Left ventricle myocardium inferior (tissue), 1 donor: ENCODE results near the gene QSER1. TPM values are rescaled to one million over a fixed set of nuclear protein-coding genes. Genes with fewer than 3 reads are reported as not detected.

Source experiments
- DNase-seq: peaks from one replicate; pipeline ENCODE4 v3.0.0-alpha.2; 2020
- H3K27ac ChIP-seq: fragments of 200-600 bp; replicated peaks from 2 replicates; pipeline ENCODE4 v1.8.0; 2021
- H3K27me3 ChIP-seq: fragments of 200-600 bp; 2 replicates; pipeline ENCODE4 v1.8.0; 2021; ENCODE audit warnings: low read depth
- H3K36me3 ChIP-seq: fragments of 200-600 bp; 2 replicates; pipeline ENCODE4 v1.8.0; 2021
- H3K4me1 ChIP-seq: fragments of 200-600 bp; 2 replicates; pipeline ENCODE4 v1.8.0; 2021
- H3K4me3 ChIP-seq: fragments of 200-600 bp; 2 replicates; pipeline ENCODE4 v1.8.0; 2021; ENCODE audit warnings: mild to moderate bottlenecking, moderate library complexity
- H3K9me3 ChIP-seq: fragments of 200-600 bp; replicated peaks from 2 replicates; pipeline ENCODE4 v1.8.0; 2021
- intact Hi-C: fragments of 100-400 bp; cut with micrococcal nuclease; formaldehyde crosslinking; loops from one replicate; pipeline ENCODE4 v1.11.0; 2022
- total RNA-seq: library from RNA; stranded (reverse); fragmentation: NEBNext Ultra II Directional; extraction: Animal tissue kit (Norgen Biotek cat#: 25700); gene quantifications from one replicate; pipeline ENCODE4 v1.2.1, GENCODE V29; 2021
- TF ChIP-seq, protein P1 (sequence below): fragments of 200-600 bp; IDR thresholded peaks from 2 replicates; pipeline ENCODE4 v1.8.0; 2021; ENCODE audit warnings: antibody characterized with exemption, mild to moderate bottlenecking, borderline replicate concordance
- donor health status: DM: no; HTN: yes; CAD: no; lungs with severe emphysema.

QSER1 gene
- total RNA-seq, 1 donor from 2014 or later: 15.0 TPM

DNA sequence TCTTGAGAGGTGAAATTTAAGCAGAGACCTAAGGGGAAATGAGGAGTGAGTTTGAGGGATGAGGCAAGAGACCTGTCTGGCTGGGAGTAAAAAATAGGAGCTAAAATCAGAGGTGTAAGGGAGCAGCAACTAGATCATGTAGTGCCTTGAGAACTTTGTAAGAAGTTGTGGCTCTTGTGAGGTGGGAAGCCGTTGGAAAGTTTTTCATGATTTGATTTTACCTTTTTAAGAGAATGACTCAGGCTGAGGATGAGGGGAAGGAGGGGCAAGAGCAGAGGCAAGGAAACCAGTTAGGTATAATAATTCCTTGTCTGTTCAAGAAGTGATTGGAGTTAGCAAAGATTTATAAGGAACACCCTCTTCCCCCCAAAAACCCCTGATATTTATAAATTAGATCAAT is 25.8 kb downstream of the QSER1 start:
- intact Hi-C loops: no loop called here
- Histone ChIP-seq H3K4me3 (no peak overlapping the region), H3K27ac (no peak overlapping the region), H3K36me3 (no peaks in the 10 kb centered on the region), H3K27me3 (no peaks in the 10 kb centered on the region), H3K4me1 (peaks cover 7% of the 10 kb centered on the region), H3K9me3 (no peaks in the 10 kb centered on the region)
- no peak for DNase-seq
- TF ChIP-seq, protein P1, sequence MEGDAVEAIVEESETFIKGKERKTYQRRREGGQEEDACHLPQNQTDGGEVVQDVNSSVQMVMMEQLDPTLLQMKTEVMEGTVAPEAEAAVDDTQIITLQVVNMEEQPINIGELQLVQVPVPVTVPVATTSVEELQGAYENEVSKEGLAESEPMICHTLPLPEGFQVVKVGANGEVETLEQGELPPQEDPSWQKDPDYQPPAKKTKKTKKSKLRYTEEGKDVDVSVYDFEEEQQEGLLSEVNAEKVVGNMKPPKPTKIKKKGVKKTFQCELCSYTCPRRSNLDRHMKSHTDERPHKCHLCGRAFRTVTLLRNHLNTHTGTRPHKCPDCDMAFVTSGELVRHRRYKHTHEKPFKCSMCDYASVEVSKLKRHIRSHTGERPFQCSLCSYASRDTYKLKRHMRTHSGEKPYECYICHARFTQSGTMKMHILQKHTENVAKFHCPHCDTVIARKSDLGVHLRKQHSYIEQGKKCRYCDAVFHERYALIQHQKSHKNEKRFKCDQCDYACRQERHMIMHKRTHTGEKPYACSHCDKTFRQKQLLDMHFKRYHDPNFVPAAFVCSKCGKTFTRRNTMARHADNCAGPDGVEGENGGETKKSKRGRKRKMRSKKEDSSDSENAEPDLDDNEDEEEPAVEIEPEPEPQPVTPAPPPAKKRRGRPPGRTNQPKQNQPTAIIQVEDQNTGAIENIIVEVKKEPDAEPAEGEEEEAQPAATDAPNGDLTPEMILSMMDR: no peak

DNA sequence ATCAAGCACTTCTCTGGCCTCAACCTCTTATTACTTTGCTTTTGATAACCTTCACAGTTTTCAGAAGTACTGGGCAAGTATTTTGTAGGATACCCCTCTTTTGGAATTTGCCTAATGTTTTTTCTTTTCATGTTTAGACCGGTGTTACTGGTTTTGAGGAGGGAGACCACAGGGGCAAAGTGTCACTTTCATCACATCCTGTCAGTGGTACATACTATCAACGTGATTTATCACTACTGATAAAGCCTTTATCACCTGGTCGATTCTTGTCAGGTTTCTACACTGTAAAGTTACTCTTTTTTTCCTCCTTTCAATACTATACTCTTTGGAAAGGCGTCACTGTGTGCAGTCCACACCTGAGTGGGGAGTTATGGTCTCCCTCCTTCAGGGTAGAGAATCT is 26.7 kb downstream of the QSER1 start:
- no peak overlapping the region for H3K27ac ChIP-seq
- DNase-seq: no peak
- intact Hi-C loops: no loop called here
- H3K27me3 ChIP-seq: no peaks in the 10 kb centered on the region
- H3K9me3 ChIP-seq: no peaks in the 10 kb centered on the region
- TF ChIP-seq, protein P1: no peak
- H3K4me1 ChIP-seq: peaks cover 7% of the 10 kb centered on the region
- no peaks in the 10 kb centered on the region for H3K36me3 ChIP-seq
- no peak overlapping the region for H3K4me3 ChIP-seq

DNA sequence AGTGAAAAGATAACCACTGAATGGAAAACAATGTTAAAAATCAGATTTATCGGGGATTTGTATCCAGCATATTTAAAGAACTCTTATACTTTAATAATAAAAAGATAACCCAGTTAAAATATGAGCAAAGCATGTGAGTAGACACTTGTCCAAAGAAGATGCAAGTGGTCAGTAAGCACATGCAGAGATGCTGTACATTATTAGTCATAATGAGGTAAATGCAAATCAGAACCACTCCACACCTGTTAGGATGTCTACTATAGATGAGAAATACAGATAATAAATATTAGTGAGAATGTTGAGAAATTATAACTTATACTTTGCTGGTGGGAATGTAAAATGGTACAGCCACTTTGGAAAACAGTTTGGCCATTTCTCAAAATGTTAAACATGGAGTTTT is 28.0 kb downstream of the QSER1 start:
- H3K36me3 ChIP-seq: no peaks in the 10 kb centered on the region
- no peaks in the 10 kb centered on the region for H3K27me3 ChIP-seq
- H3K4me1 ChIP-seq: peaks cover 7% of the 10 kb centered on the region
- no peak overlapping the region for H3K27ac ChIP-seq
- no peak overlapping the region for H3K4me3 ChIP-seq
- no peaks in the 10 kb centered on the region for H3K9me3 ChIP-seq
- TF ChIP-seq, protein P1: no peak
- intact Hi-C loops: no loop called here
- no peak for DNase-seq

DNA sequence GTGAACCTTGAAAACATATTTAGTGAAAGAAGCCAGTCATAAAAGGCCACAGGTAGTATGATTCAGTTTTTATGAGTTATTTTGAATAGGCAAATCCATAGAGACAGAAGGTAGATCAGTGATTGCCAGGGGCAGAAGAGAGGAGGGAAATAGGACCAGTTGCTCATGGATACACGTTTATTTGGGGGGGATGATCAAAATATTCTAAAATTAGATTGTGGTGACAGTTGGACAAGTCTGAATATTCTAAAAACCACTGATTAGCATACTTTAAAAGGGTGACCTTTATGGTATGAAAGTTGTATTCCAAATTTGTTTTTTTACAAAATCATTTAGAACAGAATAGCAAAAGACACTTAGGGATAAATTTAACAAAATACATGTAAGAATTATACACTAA is 28.6 kb downstream of the QSER1 start:
- peaks cover 7% of the 10 kb centered on the region for H3K4me1 ChIP-seq
- intact Hi-C loops: no loop called here
- no peaks in the 10 kb centered on the region for H3K9me3 ChIP-seq
- TF ChIP-seq, protein P1: no peak
- no peak overlapping the region for H3K4me3 ChIP-seq
- H3K36me3 ChIP-seq: no peaks in the 10 kb centered on the region
- no peak overlapping the region for H3K27ac ChIP-seq
- no peak for DNase-seq
- no peaks in the 10 kb centered on the region for H3K27me3 ChIP-seq

DNA sequence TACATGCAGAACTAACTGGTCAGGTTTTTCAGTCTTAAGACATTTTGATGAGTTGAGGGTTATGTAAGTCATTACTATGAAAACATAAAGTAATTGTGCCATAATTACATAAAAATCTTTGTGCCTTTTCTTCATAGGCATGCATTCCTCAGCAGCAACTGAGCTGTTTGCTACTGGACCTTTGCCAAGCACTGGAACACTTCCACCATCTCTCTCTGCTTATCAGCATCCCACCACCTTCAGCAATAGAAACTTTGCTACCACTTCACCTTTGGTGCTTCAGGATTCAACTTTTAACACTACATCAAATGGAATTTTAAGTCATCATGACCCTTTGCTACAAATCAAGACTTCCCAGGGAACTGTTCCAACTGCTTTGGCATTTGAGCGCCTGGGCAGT is 39.0 kb downstream of the QSER1 start:
- Histone ChIP-seq H3K4me1 (no peaks in the 10 kb centered on the region), H3K27me3 (no peaks in the 10 kb centered on the region), H3K9me3 (no peaks in the 10 kb centered on the region), H3K27ac (no peak overlapping the region), H3K4me3 (no peak overlapping the region), H3K36me3 (peaks cover 69% of the 10 kb centered on the region)
- intact Hi-C loops: no loop called here
- TF ChIP-seq, protein P1: no peak
- no peak for DNase-seq

DNA sequence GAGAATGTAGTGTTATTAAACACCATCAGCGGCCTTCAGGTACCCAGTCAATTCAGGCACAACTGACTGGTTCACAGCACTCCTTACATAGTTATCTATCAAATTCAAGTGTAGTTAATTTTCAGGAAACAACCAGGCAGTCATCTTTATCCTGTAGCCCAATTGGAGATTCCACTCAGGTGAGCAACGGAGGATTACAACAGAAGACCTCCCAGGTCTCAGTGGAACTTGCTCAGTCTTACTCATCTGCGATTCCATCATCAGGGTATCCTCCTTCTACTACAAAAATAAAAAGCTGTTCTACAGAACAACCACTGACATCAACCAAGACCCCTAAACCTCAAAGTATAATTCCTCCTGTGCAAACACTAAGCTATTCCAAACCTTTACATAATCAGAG is 39.6 kb downstream of the QSER1 start:
- TF ChIP-seq, protein P1: no peak
- no peak for DNase-seq
- H3K4me3 ChIP-seq: no peak overlapping the region
- no peaks in the 10 kb centered on the region for H3K27me3 ChIP-seq
- peaks cover 75% of the 10 kb centered on the region for H3K36me3 ChIP-seq
- intact Hi-C loops: no loop called here
- H3K27ac ChIP-seq: no peak overlapping the region
- no peaks in the 10 kb centered on the region for H3K9me3 ChIP-seq
- no peaks in the 10 kb centered on the region for H3K4me1 ChIP-seq
